ENCODE measurements around the gene RNF227. TPM values are rescaled to one million over a fixed set of nuclear protein-coding genes. Genes with fewer than 3 reads are reported as not detected.

Gene RNF227
- total and polyA plus RNA-seq, 2 of the 8 experiments (the other 6 are each of a cell fraction or from before 2014, with no cell fraction given): 0.63 to 1.7 TPM

GRCh38 chr17:7911116-7911515, 5.0 kb downstream of the RNF227 start (continued):
- no peak for TF ChIP-seq CBX8 (IDR thresholded peaks at IDR 0.05; ENCODE audit: borderline replicate concordance, low read depth, low read length)
- TF ChIP-seq, protein P1, sequence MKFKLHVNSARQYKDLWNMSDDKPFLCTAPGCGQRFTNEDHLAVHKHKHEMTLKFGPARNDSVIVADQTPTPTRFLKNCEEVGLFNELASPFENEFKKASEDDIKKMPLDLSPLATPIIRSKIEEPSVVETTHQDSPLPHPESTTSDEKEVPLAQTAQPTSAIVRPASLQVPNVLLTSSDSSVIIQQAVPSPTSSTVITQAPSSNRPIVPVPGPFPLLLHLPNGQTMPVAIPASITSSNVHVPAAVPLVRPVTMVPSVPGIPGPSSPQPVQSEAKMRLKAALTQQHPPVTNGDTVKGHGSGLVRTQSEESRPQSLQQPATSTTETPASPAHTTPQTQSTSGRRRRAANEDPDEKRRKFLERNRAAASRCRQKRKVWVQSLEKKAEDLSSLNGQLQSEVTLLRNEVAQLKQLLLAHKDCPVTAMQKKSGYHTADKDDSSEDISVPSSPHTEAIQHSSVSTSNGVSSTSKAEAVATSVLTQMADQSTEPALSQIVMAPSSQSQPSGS (IDR thresholded peaks at IDR 0.05; ENCODE audit: low read length): no peak

Data from H1 (cell line).